GM04503 (cell line): Measurements from ENCODE around the gene CRLF3.
A peak's percentile ranks its signal among the peaks of the same experiment; 100 is the strongest.
"Not testable (repeated sequence)": the region's sequence is repeated elsewhere in the genome, so short reads cannot be mapped to it uniquely, and the experiment has no call there.

ENCODE experiments used
- DNase-seq: peaks from one replicate; pipeline ENCODE4 v3.0.0-alpha.2; 2012; ENCODE audit warnings: low read depth

The CRLF3 gene

GRCh38 chr17:30814236-30814635, 10.3 kb downstream of the CRLF3 start:
- not testable (repeated sequence) for DNase-seq

GRCh38 chr17:30812218-30813177, 12.0 kb downstream of the CRLF3 start:
- no peak for DNase-seq

GRCh38 chr17:30809867-30810266, 14.6 kb downstream of the CRLF3 start:
- DNase-seq: no peak

- no peak for DNase-seq
Observed at GRCh38 chr17:30808785-30809286, 15.7 kb downstream of the CRLF3 start.

- no peak for DNase-seq
Observed at GRCh38 chr17:30807896-30808295, 16.6 kb downstream of the CRLF3 start.

- no peak for DNase-seq
Observed at GRCh38 chr17:30805944-30806456, 18.5 kb downstream of the CRLF3 start.

- DNase-seq: no peak
Observed at GRCh38 chr17:30801671-30802070, 22.8 kb downstream of the CRLF3 start.

- DNase-seq: no peak
Observed at GRCh38 chr17:30796016-30796415, 28.5 kb downstream of the CRLF3 start.

GRCh38 chr17:30794372-30794771, 30.1 kb downstream of the CRLF3 start:
- no peak for DNase-seq

GRCh38 chr17:30793282-30793977, 31.1 kb downstream of the CRLF3 start:
- no peak for DNase-seq

GRCh38 chr17:30790279-30790678, 34.2 kb downstream of the CRLF3 start:
- no peak for DNase-seq

GRCh38 chr17:30788918-30789317, 35.6 kb downstream of the CRLF3 start:
- peak; percentile 40 for DNase-seq

GRCh38 chr17:30782206-30782605, 42.3 kb downstream of the CRLF3 start:
- DNase-seq: no peak

GRCh38 chr17:30780343-30780742, 44.1 kb downstream of the CRLF3 start:
- no peak for DNase-seq

- DNase-seq: not testable (repeated sequence)
Observed at GRCh38 chr17:30768771-30769170, 55.7 kb downstream of the CRLF3 start.

GRCh38 chr17:30767641-30768404, 56.7 kb downstream of the CRLF3 start:
- not testable (repeated sequence) for DNase-seq

GRCh38 chr17:30761060-30761459, 63.4 kb downstream of the CRLF3 start:
- DNase-seq: no peak

GRCh38 chr17:30753291-30753690, 71.2 kb downstream of the CRLF3 start:
- DNase-seq: not testable (repeated sequence)

- not testable (repeated sequence) for DNase-seq
Observed at GRCh38 chr17:30750982-30751381, 73.5 kb downstream of the CRLF3 start.

GRCh38 chr17:30747621-30748020, 76.9 kb downstream of the CRLF3 start:
- DNase-seq: not testable (repeated sequence)

GRCh38 chr17:30742669-30743068, 81.8 kb downstream of the CRLF3 start:
- DNase-seq: not testable (repeated sequence)

GRCh38 chr17:30736371-30736770, 88.1 kb downstream of the CRLF3 start:
- not testable (repeated sequence) for DNase-seq
